ENCODE data around the gene SLC35B1. TPM values are rescaled to one million over a fixed set of nuclear protein-coding genes. Genes with fewer than 3 reads are reported as not detected.

Gene SLC35B1
- total RNA-seq, 1 donor from 2014 or later = 48.1 TPM

DNA sequence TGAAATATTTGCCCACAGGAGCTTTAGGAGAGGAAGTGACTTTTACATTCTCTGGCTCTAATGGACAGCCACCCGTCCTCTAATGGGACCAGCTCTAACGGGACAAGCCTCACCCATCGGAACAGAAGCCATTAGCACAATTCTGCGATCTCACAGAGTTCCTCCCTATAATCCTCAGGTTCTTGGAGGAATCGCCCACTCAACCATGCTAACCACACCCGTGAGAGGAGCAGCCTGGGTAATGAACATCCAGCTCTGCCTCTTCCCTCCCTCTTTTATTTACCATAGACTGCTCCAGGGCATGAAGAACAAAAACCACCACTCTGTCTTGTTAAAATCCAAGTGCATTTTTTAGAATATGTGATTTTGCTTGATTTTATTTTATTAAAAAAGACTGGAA, 6.8 kb downstream of the SLC35B1 start:
- Histone ChIP-seq H3K4me3 (no peak overlapping the region), H3K27me3 (no peaks in the 10 kb centered on the region), H3K9me3 (no peaks in the 10 kb centered on the region), H3K27ac (no peak overlapping the region), H3K36me3 (peaks cover 60% of the 10 kb centered on the region), H3K4me1 (no peaks in the 10 kb centered on the region)
- intact Hi-C loops (cut with DNase I) = no loop called here
- ATAC-seq (no peak), DNase-seq (no peak)
- TF ChIP-seq, protein P1, sequence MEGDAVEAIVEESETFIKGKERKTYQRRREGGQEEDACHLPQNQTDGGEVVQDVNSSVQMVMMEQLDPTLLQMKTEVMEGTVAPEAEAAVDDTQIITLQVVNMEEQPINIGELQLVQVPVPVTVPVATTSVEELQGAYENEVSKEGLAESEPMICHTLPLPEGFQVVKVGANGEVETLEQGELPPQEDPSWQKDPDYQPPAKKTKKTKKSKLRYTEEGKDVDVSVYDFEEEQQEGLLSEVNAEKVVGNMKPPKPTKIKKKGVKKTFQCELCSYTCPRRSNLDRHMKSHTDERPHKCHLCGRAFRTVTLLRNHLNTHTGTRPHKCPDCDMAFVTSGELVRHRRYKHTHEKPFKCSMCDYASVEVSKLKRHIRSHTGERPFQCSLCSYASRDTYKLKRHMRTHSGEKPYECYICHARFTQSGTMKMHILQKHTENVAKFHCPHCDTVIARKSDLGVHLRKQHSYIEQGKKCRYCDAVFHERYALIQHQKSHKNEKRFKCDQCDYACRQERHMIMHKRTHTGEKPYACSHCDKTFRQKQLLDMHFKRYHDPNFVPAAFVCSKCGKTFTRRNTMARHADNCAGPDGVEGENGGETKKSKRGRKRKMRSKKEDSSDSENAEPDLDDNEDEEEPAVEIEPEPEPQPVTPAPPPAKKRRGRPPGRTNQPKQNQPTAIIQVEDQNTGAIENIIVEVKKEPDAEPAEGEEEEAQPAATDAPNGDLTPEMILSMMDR (IDR thresholded peaks at IDR 0.05) = no peak

DNA sequence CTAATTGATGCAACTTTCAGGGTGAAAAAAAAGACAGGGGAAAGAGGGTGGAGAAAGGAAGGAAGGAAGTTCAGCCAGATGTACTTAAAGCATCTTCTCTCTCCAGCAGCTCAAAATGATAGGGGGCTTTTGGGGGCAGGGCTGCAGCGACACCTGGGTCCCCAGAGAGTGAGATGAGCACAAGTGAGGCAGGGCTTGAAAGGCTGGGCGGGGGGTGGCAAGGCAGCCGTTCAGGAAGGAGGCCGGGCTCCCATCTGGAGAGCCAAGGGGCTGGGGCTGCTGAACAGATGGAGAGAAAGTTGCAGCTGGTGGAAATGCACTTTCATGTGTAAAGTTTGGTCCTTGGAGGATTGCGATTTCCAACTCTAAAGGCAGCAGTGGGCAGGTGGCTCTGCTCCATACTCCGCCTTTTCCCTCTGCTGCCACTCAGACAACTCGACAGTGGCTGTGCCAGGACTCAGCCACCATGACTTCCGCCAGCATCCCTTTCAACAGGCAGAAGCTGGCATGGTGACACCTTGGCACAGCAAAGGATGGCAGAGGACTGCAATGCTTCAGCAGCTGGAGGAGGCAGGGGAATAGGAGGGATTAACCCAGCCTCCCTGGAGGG, 7.7 kb downstream of the SLC35B1 start:
- Histone ChIP-seq H3K4me1 (no peaks in the 10 kb centered on the region), H3K4me3 (no peak overlapping the region), H3K9me3 (no peaks in the 10 kb centered on the region), H3K27ac (no peak overlapping the region), H3K27me3 (no peaks in the 10 kb centered on the region), H3K36me3 (peaks cover 52% of the 10 kb centered on the region)
- DNase-seq (no peak), ATAC-seq (no peak)
- TF ChIP-seq, protein P1 (IDR thresholded peaks at IDR 0.05) = no peak
- intact Hi-C loops (cut with DNase I) = loop anchor here (5.0 to 10.0 kb wide), 2 partner anchors 128 to 145 kb away; partner anchors contain the start of gene TAC4

DNA sequence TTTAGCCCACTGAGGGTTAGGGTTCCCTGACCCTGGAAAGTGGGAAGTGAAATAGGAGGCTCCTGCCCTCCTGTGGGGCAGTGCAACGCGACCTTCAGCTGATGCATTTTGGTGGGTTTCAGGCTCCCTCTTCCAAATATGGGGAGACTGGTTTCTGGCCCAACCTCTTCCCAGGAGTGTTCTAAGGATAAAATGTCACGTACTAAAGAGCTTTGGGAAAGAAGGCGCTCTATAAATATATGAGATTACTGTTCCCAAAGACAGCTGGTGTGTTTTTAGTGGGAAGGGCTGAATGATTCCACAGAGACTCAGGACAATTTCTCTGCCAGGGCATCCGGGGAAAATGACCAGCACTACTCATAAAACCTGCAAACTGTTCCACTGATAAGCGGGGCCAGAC, 9.8 kb downstream of the SLC35B1 start:
- H3K9me3 ChIP-seq = no peaks in the 10 kb centered on the region
- no peak for ATAC-seq

DNA sequence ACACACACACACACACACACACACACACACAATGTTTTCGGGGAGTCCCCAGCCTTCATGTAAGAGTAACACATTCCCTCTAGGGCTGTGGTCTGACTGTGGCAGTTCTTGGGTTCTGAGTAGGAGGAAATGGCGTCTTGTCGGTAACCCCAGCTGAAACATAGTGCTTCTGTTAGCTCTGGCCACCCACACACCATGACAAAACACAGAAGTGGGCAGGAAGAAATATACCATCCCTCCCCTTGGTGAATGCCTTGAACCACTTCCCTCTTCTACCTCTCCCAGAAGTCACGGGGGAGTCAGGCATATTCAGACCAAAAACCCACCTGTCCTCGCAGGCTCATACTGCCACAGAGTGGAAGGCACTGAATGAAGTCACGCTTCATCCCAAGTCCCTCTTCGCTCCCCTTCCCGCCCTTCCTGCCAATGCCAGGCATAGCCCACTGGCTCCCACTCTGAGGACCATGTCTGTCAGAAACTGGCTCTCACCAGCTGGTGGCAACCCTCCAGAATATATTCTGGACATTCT, 11.5 kb downstream of the SLC35B1 start:
- H3K27me3 ChIP-seq = no peaks in the 10 kb centered on the region
- H3K36me3 ChIP-seq = peaks cover 14% of the 10 kb centered on the region
- intact Hi-C loops (cut with DNase I) = loop anchor here (5.0 to 10.0 kb wide), 2 partner anchors 124 to 149 kb away; partner anchors contain the start of gene TAC4
- DNase-seq (no peak), ATAC-seq (peak; percentile 90)
- H3K27ac ChIP-seq = peak overlapping the region; percentile 11
- no peaks in the 10 kb centered on the region for H3K9me3 ChIP-seq
- TF ChIP-seq, protein P1 (IDR thresholded peaks at IDR 0.05) = no peak
- H3K4me3 ChIP-seq = no peak overlapping the region
- no peaks in the 10 kb centered on the region for H3K4me1 ChIP-seq

More for the DNA sequence above, 9.8 kb downstream of the SLC35B1 start:
- no peak for DNase-seq
- H3K4me1 ChIP-seq = no peaks in the 10 kb centered on the region
- H3K27me3 ChIP-seq = no peaks in the 10 kb centered on the region
- H3K36me3 ChIP-seq = peaks cover 31% of the 10 kb centered on the region
- H3K27ac ChIP-seq = no peak overlapping the region
- H3K4me3 ChIP-seq = no peak overlapping the region
- TF ChIP-seq, protein P1 (IDR thresholded peaks at IDR 0.05) = no peak
- intact Hi-C loops (cut with DNase I) = loop anchor here (5.0 to 10.0 kb wide), 2 partner anchors 126 to 147 kb away; partner anchors contain the start of gene TAC4

DNA sequence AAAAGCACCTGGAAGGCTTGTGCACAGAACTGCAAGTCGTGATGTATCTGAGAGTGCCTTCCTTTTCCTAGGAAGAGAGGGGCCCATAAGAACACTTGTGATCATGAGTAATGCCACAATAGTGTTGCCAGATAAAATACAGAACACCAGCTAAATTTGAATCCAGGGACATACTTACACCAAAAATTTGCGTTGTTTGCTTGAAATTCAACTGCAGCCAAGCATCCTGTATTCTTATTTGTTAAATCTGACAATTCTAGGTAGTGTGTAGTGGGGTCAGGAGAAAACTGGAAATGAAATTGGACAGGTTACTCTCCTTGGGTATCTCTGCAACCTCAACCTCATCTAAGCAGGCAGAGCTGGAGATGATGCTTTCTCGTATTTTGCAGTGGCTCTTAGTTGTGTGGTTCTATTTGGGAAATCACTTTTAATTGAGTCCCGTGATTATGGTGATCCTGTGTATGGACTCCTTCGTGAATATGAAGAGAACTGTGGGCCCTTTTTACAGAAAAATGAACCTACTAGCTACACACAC, 12.0 kb downstream of the SLC35B1 start:
- no peak for ATAC-seq
- intact Hi-C loops (cut with DNase I) = loop anchor here (5.0 to 10.0 kb wide), 2 partner anchors 123 to 149 kb away; partner anchors contain the start of gene TAC4

More for the DNA sequence above, 12.0 kb downstream of the SLC35B1 start:
- TF ChIP-seq, protein P1 (IDR thresholded peaks at IDR 0.05) = no peak
- no peak overlapping the region for H3K27ac ChIP-seq
- no peaks in the 10 kb centered on the region for H3K9me3 ChIP-seq
- no peak for DNase-seq
- no peaks in the 10 kb centered on the region for H3K27me3 ChIP-seq
- H3K4me3 ChIP-seq = no peak overlapping the region
- no peaks in the 10 kb centered on the region for H3K4me1 ChIP-seq
- peaks cover 9% of the 10 kb centered on the region for H3K36me3 ChIP-seq

Measured in upper lobe of right lung (tissue), 1 donor.